ENCODE results near the gene CAMKV. TPM values are rescaled to one million over a fixed set of nuclear protein-coding genes. Genes with fewer than 3 reads are reported as not detected.

CAMKV gene
- total and polyA plus RNA-seq, 10 of the 15 experiments (the other 5 are each of a cell fraction or from before 2014, with no cell fraction given): 0.06 to 0.20 TPM; not detected in 8

DNA sequence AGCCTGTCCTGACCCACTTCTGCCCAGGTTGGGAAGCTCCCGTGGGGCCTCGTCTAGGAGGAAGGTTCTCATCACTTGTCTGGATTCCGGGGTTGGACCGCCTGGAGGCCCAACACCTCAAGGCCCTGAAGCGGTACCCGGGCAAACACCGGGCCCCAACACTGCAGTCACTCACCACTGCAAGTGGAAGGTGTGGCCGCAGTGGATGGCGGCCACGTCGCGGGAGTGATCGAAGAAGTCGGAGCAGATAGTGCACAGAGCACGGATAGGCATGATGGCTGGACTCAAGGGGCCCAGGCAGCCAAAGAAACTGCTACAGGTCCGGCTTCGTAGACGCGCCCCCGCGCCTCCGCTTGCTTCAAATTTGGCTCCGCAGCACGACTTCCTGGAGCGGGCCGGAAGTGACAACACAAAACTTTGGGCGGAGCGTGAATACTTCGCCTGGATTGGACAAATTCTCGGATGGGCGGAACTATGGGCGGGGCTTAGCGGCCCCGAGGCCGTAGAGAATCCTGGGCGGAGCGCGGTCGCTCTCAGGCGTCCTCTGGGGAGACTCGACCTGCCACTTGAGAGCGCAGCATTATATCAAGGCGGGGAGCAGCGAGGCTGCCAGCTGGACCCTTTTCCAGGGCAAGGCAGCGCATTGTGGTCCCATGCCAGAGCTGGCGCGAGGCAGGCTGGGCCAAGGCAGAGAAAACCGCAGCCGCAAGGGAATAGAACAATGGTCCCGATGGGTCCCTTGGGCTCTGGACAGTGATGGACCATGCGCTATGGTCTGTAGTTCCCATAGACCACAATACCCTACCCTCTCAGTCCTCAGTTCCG lies 13.3 kb downstream of the CAMKV start, which contains the start of gene TRAIP (continued):
- TF ChIP-seq EZH2 (IDR thresholded peaks at IDR 0.05; ENCODE audit: borderline replicate concordance, control insufficient read depth, low read depth, low read length) (no peak), ASH2L (IDR thresholded peaks at IDR 0.05; ENCODE audit: borderline replicate concordance, low read depth) (no peak), WRNIP1 (IDR thresholded peaks at IDR 0.05; ENCODE audit: borderline replicate concordance, low read depth, low read length) (no peak), SMC3 (IDR thresholded peaks at IDR 0.05; ENCODE audit: borderline replicate concordance, low read length) (no peak), MEF2A (IDR thresholded peaks at IDR 0.05; ENCODE audit: insufficient read depth, low read depth, low read length) (no peak), SPI1 (IDR thresholded peaks at IDR 0.05; ENCODE audit: borderline replicate concordance, insufficient read depth, low read depth, low read length) (no peak), ZNF384 (IDR thresholded peaks at IDR 0.05; ENCODE audit: borderline replicate concordance, low read depth, low read length) (no peak), ZNF207 (IDR thresholded peaks at IDR 0.05; ENCODE audit: borderline replicate concordance) (0 out of 2 replicates have a peak, but pooled peaks have one; percentile 33), NBN (IDR thresholded peaks at IDR 0.05) (peak; percentile 68; the same call in 1 of the 2 replicates), FOS (IDR thresholded peaks at IDR 0.05; ENCODE audit: borderline replicate concordance, extremely low read depth, insufficient read length) (no peak), FOXM1 (IDR thresholded peaks at IDR 0.05; ENCODE audit: low read depth, low read length) (no peak), CBX5 (IDR thresholded peaks at IDR 0.05; ENCODE audit: low read depth) (no peak), ZNF24 (IDR thresholded peaks at IDR 0.05) (no peak), SREBF1 (IDR thresholded peaks at IDR 0.05; ENCODE audit: low read length) (no peak), NR2F1 (conservative IDR thresholded peaks at IDR 0.05) (no peak)
- TF ChIP-seq, protein P1, sequence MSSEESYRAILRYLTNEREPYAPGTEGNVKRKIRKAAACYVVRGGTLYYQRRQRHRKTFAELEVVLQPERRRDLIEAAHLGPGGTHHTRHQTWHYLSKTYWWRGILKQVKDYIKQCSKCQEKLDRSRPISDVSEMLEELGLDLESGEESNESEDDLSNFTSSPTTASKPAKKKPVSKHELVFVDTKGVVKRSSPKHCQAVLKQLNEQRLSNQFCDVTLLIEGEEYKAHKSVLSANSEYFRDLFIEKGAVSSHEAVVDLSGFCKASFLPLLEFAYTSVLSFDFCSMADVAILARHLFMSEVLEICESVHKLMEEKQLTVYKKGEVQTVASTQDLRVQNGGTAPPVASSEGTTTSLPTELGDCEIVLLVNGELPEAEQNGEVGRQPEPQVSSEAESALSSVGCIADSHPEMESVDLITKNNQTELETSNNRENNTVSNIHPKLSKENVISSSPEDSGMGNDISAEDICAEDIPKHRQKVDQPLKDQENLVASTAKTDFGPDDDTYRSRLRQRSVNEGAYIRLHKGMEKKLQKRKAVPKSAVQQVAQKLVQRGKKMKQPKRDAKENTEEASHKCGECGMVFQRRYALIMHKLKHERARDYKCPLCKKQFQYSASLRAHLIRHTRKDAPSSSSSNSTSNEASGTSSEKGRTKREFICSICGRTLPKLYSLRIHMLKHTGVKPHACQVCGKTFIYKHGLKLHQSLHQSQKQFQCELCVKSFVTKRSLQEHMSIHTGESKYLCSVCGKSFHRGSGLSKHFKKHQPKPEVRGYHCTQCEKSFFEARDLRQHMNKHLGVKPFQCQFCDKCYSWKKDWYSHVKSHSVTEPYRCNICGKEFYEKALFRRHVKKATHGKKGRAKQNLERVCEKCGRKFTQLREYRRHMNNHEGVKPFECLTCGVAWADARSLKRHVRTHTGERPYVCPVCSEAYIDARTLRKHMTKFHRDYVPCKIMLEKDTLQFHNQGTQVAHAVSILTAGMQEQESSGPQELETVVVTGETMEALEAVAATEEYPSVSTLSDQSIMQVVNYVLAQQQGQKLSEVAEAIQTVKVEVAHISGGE (CRISPR knock-in tag; IDR thresholded peaks at IDR 0.05): no peak
- TF ChIP-seq, protein P2, sequence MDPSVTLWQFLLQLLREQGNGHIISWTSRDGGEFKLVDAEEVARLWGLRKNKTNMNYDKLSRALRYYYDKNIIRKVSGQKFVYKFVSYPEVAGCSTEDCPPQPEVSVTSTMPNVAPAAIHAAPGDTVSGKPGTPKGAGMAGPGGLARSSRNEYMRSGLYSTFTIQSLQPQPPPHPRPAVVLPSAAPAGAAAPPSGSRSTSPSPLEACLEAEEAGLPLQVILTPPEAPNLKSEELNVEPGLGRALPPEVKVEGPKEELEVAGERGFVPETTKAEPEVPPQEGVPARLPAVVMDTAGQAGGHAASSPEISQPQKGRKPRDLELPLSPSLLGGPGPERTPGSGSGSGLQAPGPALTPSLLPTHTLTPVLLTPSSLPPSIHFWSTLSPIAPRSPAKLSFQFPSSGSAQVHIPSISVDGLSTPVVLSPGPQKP (IDR thresholded peaks at IDR 0.05; ENCODE audit: low read depth, low read length): peak; percentile 78
- TF ChIP-seq, protein P3, sequence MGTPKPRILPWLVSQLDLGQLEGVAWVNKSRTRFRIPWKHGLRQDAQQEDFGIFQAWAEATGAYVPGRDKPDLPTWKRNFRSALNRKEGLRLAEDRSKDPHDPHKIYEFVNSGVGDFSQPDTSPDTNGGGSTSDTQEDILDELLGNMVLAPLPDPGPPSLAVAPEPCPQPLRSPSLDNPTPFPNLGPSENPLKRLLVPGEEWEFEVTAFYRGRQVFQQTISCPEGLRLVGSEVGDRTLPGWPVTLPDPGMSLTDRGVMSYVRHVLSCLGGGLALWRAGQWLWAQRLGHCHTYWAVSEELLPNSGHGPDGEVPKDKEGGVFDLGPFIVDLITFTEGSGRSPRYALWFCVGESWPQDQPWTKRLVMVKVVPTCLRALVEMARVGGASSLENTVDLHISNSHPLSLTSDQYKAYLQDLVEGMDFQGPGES (IDR thresholded peaks at IDR 0.05): no peak
- TF ChIP-seq, protein P4, sequence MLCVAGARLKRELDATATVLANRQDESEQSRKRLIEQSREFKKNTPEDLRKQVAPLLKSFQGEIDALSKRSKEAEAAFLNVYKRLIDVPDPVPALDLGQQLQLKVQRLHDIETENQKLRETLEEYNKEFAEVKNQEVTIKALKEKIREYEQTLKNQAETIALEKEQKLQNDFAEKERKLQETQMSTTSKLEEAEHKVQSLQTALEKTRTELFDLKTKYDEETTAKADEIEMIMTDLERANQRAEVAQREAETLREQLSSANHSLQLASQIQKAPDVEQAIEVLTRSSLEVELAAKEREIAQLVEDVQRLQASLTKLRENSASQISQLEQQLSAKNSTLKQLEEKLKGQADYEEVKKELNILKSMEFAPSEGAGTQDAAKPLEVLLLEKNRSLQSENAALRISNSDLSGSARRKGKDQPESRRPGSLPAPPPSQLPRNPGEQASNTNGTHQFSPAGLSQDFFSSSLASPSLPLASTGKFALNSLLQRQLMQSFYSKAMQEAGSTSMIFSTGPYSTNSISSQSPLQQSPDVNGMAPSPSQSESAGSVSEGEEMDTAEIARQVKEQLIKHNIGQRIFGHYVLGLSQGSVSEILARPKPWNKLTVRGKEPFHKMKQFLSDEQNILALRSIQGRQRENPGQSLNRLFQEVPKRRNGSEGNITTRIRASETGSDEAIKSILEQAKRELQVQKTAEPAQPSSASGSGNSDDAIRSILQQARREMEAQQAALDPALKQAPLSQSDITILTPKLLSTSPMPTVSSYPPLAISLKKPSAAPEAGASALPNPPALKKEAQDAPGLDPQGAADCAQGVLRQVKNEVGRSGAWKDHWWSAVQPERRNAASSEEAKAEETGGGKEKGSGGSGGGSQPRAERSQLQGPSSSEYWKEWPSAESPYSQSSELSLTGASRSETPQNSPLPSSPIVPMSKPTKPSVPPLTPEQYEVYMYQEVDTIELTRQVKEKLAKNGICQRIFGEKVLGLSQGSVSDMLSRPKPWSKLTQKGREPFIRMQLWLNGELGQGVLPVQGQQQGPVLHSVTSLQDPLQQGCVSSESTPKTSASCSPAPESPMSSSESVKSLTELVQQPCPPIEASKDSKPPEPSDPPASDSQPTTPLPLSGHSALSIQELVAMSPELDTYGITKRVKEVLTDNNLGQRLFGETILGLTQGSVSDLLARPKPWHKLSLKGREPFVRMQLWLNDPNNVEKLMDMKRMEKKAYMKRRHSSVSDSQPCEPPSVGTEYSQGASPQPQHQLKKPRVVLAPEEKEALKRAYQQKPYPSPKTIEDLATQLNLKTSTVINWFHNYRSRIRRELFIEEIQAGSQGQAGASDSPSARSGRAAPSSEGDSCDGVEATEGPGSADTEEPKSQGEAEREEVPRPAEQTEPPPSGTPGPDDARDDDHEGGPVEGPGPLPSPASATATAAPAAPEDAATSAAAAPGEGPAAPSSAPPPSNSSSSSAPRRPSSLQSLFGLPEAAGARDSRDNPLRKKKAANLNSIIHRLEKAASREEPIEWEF (IDR thresholded peaks at IDR 0.05; ENCODE audit: insufficient replicate concordance, low read depth, low read length): no peak

Data from GM12878 (cell line).